Colonic mucosa (tissue), 4 donors: ENCODE measurements around the gene CHL1. TPM values are rescaled to one million over a fixed set of nuclear protein-coding genes. Genes with fewer than 3 reads are reported as not detected.

Source experiments
- DNase-seq: peaks from one replicate; pipeline ENCODE4 v3.0.0-alpha.2; 2020
- H3K27ac ChIP-seq: fragments of 200-600 bp; one replicate; pipeline ENCODE4 v1.8.0; 2021
- H3K27me3 ChIP-seq: fragments of 200-600 bp; one replicate; pipeline ENCODE4 v1.8.0; 2021
- H3K36me3 ChIP-seq: fragments of 200-600 bp; one replicate; pipeline ENCODE4 v1.8.0; 2021
- H3K4me1 ChIP-seq: fragments of 200-600 bp; one replicate; pipeline ENCODE4 v1.8.0; 2021; ENCODE audit warnings: mild to moderate bottlenecking
- H3K4me3 ChIP-seq: fragments of 200-600 bp; one replicate; pipeline ENCODE4 v1.8.0; 2021
- H3K9ac ChIP-seq, 2 donors: one replicate each; pipeline ENCODE4 v1.7.0; 2013; ENCODE audit warnings: control low read depth in 2 of 2, low read depth in 2 of 2, low read length in 2 of 2
- H3K9me3 ChIP-seq: fragments of 200-600 bp; one replicate; pipeline ENCODE4 v1.8.0; 2021
- intact Hi-C: fragments of 100-400 bp; cut with DNase I; formaldehyde crosslinking; loops from one replicate; pipeline ENCODE4 v1.14.1; 2022
- total RNA-seq, 2 donors: library from RNA; stranded (reverse); fragmentation: NEBNext Ultra II Directional in 1 of 2; extraction: Animal tissue kit (Norgen Biotek cat#: 25700) in 1 of 2; gene quantifications; one replicate each; pipeline ENCODE4 v1.2.1, GENCODE V29; 2021
- TF ChIP-seq, protein P1 (sequence below): fragments of 200-600 bp; IDR thresholded peaks from one replicate; pipeline ENCODE4 v1.8.0; 2022; ENCODE audit warnings: antibody characterized with exemption, mild to moderate bottlenecking
- donor health status: healthy.
- donor health status: DM: no; HTN: no; CAD: no.
- donor health status: DM: no; HTN: no; CAD: no.

The CHL1 gene
- total RNA-seq, 2 donors from 2014 or later: 2.9 to 7.5 TPM

DNA sequence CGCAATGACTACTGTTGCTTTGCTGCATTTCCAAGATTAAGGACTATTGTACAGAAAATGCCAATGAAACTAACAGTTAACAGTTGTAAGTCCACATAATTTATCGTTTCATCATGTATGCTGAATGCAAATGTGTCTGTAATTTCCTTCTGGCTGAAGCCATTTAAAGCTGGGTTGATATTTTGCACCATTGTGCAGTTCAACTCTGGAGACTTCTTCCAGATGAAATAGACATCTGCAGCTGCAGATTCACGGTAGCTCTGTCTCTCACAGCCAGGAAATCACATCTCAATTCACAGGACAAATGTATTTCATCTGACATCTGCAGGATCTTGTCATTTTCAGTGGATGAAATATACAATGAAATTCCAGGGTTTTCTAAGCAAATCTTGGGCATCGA lies 145.4 kb downstream of the CHL1 start:
- H3K9me3 ChIP-seq: no peaks in the 10 kb centered on the region
- intact Hi-C loops: no loop called here
- TF ChIP-seq, protein P1, sequence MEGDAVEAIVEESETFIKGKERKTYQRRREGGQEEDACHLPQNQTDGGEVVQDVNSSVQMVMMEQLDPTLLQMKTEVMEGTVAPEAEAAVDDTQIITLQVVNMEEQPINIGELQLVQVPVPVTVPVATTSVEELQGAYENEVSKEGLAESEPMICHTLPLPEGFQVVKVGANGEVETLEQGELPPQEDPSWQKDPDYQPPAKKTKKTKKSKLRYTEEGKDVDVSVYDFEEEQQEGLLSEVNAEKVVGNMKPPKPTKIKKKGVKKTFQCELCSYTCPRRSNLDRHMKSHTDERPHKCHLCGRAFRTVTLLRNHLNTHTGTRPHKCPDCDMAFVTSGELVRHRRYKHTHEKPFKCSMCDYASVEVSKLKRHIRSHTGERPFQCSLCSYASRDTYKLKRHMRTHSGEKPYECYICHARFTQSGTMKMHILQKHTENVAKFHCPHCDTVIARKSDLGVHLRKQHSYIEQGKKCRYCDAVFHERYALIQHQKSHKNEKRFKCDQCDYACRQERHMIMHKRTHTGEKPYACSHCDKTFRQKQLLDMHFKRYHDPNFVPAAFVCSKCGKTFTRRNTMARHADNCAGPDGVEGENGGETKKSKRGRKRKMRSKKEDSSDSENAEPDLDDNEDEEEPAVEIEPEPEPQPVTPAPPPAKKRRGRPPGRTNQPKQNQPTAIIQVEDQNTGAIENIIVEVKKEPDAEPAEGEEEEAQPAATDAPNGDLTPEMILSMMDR: no peak
- H3K4me3 ChIP-seq: no peak overlapping the region
- DNase-seq: no peak
- no peak overlapping the region for H3K9ac ChIP-seq
- H3K36me3 ChIP-seq: no peaks in the 10 kb centered on the region
- no peak overlapping the region for H3K27ac ChIP-seq
- no peaks in the 10 kb centered on the region for H3K27me3 ChIP-seq
- H3K4me1 ChIP-seq: no peaks in the 10 kb centered on the region

DNA sequence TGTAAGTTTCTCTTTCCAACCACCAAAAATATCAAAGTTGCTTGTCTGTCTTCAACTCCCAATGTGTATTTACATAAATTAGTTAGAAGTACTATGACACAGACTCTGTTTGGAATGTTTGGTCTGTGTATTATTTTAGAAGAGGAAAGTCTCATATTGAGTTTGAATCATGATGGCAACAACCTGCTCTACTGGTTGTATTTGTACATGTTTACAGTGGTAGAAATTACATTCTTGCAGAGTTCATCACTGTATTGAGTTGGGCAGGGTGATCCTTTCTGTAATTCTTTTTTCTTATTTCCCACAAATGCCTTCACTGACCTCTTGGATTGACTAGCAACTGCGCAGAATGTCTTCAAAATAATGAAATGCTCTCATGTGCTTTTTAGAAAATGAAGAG lies 149.6 kb downstream of the CHL1 start:
- TF ChIP-seq, protein P1: no peak
- no peak overlapping the region for H3K9ac ChIP-seq
- no peak for DNase-seq
- intact Hi-C loops: no loop called here
- H3K4me3 ChIP-seq: no peak overlapping the region
- no peaks in the 10 kb centered on the region for H3K27me3 ChIP-seq
- no peaks in the 10 kb centered on the region for H3K36me3 ChIP-seq
- H3K9me3 ChIP-seq: no peaks in the 10 kb centered on the region
- H3K4me1 ChIP-seq: no peaks in the 10 kb centered on the region
- no peak overlapping the region for H3K27ac ChIP-seq

DNA sequence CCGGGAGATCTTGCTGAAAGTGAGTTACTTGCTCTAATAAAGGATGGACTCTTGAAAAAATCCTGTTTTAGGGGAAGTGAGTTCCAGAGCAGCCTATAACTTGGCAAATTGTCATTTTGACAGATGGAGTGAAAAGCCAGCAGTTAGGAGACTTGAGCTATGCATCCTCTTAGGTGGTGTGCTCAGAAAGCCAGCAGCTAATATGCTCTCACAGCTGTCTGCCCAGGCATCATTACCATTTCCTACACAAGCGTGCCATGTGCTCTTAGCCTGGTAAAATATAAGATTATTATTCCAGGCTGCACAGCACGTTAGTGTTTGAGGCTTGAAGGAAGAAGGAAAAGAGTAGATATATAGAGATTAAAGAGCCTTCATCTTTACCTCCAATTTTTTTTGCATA lies 151.0 kb downstream of the CHL1 start:
- H3K36me3 ChIP-seq: no peaks in the 10 kb centered on the region
- H3K4me3 ChIP-seq: no peak overlapping the region
- H3K9me3 ChIP-seq: no peaks in the 10 kb centered on the region
- no peak overlapping the region for H3K27ac ChIP-seq
- no peak overlapping the region for H3K9ac ChIP-seq
- no peaks in the 10 kb centered on the region for H3K4me1 ChIP-seq
- H3K27me3 ChIP-seq: no peaks in the 10 kb centered on the region
- intact Hi-C loops: no loop called here
- TF ChIP-seq, protein P1: no peak
- DNase-seq: no peak

DNA sequence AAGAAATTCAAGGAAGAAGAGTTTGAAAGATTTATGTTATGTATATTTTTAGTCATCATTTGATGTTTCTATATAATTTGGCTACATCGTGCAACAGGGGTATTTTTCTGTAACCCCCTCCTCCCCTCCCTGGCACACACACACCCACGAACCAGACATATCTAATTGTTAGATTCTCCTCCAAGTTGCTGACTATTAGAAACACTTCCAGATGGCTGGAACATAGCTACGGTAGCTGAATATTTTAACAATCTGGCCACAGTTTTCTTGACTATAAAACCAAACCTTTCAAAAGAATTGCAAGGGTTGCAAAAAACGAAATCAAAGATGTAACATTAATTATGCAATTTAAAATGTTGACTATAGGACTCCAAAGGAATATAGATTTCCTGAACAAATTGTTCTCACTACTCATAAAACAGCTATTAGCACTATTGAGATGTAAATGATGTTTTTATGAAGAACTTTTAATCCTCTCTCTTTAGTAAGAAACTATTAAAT lies 154.4 kb downstream of the CHL1 start:
- Histone ChIP-seq H3K27me3 (no peaks in the 10 kb centered on the region), H3K27ac (no peak overlapping the region), H3K4me3 (no peak overlapping the region), H3K4me1 (no peaks in the 10 kb centered on the region), H3K9me3 (no peaks in the 10 kb centered on the region), H3K36me3 (no peaks in the 10 kb centered on the region), H3K9ac (no peak overlapping the region)
- DNase-seq: no peak
- TF ChIP-seq, protein P1: no peak
- intact Hi-C loops: no loop called here

DNA sequence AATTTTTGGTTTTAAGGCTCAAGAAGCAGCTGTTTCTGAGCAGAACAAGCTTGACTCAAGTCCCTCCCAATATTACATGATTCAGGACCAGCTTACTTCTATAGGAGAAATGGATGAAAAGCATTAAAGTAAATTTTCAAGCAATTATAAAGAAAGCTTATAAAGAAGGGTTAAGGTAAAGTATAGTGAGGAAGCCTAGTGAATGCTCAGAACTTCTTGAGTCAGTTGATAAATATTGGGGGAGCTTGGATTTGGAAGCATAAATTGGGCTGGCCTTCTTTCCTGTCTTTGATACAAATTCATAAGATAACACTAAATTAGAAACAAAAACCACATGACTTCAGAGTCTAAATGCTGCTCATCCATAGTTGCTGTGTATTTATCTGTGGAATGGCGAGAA lies 156.0 kb downstream of the CHL1 start:
- no peak overlapping the region for H3K9ac ChIP-seq
- TF ChIP-seq, protein P1: no peak
- no peak for DNase-seq
- no peaks in the 10 kb centered on the region for H3K9me3 ChIP-seq
- H3K27me3 ChIP-seq: no peaks in the 10 kb centered on the region
- no peaks in the 10 kb centered on the region for H3K36me3 ChIP-seq
- H3K27ac ChIP-seq: no peak overlapping the region
- no peak overlapping the region for H3K4me3 ChIP-seq
- intact Hi-C loops: no loop called here
- H3K4me1 ChIP-seq: no peaks in the 10 kb centered on the region
